ENCODE results near the gene PPP1R8.

DNA sequence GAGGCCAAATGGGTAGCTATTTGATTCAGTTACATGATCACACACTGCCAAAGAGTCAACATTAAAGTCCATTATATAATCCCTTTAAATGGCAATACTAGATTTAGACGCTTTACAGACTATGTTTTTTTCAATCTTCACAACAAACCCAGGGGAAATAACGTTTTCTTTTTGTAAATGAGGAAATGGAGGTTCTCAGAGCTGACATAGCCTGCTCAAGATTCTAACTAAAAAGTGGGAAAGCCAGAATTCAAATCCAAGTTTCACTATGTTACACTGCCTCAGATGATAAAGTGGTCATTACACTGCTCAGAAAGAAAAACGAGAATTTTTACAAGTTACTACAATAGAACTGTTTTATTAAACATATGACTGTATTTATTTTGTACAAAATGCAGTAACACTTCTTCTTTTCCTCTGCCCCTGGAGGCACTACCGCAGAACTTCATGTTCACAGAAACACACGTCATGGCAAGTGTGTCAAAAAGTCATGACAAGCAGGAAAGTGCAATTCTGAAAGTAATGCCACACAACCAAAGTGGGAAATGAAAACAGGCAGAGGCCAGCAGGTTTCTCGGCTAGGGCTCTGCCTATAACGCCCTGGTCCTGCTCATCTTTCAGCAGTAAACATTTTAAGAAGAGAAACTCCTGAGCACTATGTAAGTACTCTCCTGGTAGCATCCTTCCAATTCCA is 60.8 kb downstream of the PPP1R8 start:
- TF ChIP-seq, protein P1, sequence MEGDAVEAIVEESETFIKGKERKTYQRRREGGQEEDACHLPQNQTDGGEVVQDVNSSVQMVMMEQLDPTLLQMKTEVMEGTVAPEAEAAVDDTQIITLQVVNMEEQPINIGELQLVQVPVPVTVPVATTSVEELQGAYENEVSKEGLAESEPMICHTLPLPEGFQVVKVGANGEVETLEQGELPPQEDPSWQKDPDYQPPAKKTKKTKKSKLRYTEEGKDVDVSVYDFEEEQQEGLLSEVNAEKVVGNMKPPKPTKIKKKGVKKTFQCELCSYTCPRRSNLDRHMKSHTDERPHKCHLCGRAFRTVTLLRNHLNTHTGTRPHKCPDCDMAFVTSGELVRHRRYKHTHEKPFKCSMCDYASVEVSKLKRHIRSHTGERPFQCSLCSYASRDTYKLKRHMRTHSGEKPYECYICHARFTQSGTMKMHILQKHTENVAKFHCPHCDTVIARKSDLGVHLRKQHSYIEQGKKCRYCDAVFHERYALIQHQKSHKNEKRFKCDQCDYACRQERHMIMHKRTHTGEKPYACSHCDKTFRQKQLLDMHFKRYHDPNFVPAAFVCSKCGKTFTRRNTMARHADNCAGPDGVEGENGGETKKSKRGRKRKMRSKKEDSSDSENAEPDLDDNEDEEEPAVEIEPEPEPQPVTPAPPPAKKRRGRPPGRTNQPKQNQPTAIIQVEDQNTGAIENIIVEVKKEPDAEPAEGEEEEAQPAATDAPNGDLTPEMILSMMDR (conservative IDR thresholded peaks at IDR 0.05; ENCODE audit: low read depth in 2 of 2): no peak
- TF ChIP-seq CREB1 (CRISPR knock-in tag; IDR thresholded peaks at IDR 0.05; ENCODE audit: low read depth) (no peak), EZH2phosphoT487 (IDR thresholded peaks at IDR 0.05; ENCODE audit: unreplicated experiment) (no peak), ZNF331 (CRISPR knock-in tag; IDR thresholded peaks at IDR 0.05; ENCODE audit: low read depth) (no peak), EZH2 (IDR thresholded peaks at IDR 0.05; ENCODE audit: low read depth, unreplicated experiment) (no peak), POLR2AphosphoS5 (IDR thresholded peaks at IDR 0.05; ENCODE audit: low read depth) (no peak), ZNF114 (CRISPR knock-in tag; IDR thresholded peaks at IDR 0.05) (no peak)
- TF ChIP-seq, protein P2, sequence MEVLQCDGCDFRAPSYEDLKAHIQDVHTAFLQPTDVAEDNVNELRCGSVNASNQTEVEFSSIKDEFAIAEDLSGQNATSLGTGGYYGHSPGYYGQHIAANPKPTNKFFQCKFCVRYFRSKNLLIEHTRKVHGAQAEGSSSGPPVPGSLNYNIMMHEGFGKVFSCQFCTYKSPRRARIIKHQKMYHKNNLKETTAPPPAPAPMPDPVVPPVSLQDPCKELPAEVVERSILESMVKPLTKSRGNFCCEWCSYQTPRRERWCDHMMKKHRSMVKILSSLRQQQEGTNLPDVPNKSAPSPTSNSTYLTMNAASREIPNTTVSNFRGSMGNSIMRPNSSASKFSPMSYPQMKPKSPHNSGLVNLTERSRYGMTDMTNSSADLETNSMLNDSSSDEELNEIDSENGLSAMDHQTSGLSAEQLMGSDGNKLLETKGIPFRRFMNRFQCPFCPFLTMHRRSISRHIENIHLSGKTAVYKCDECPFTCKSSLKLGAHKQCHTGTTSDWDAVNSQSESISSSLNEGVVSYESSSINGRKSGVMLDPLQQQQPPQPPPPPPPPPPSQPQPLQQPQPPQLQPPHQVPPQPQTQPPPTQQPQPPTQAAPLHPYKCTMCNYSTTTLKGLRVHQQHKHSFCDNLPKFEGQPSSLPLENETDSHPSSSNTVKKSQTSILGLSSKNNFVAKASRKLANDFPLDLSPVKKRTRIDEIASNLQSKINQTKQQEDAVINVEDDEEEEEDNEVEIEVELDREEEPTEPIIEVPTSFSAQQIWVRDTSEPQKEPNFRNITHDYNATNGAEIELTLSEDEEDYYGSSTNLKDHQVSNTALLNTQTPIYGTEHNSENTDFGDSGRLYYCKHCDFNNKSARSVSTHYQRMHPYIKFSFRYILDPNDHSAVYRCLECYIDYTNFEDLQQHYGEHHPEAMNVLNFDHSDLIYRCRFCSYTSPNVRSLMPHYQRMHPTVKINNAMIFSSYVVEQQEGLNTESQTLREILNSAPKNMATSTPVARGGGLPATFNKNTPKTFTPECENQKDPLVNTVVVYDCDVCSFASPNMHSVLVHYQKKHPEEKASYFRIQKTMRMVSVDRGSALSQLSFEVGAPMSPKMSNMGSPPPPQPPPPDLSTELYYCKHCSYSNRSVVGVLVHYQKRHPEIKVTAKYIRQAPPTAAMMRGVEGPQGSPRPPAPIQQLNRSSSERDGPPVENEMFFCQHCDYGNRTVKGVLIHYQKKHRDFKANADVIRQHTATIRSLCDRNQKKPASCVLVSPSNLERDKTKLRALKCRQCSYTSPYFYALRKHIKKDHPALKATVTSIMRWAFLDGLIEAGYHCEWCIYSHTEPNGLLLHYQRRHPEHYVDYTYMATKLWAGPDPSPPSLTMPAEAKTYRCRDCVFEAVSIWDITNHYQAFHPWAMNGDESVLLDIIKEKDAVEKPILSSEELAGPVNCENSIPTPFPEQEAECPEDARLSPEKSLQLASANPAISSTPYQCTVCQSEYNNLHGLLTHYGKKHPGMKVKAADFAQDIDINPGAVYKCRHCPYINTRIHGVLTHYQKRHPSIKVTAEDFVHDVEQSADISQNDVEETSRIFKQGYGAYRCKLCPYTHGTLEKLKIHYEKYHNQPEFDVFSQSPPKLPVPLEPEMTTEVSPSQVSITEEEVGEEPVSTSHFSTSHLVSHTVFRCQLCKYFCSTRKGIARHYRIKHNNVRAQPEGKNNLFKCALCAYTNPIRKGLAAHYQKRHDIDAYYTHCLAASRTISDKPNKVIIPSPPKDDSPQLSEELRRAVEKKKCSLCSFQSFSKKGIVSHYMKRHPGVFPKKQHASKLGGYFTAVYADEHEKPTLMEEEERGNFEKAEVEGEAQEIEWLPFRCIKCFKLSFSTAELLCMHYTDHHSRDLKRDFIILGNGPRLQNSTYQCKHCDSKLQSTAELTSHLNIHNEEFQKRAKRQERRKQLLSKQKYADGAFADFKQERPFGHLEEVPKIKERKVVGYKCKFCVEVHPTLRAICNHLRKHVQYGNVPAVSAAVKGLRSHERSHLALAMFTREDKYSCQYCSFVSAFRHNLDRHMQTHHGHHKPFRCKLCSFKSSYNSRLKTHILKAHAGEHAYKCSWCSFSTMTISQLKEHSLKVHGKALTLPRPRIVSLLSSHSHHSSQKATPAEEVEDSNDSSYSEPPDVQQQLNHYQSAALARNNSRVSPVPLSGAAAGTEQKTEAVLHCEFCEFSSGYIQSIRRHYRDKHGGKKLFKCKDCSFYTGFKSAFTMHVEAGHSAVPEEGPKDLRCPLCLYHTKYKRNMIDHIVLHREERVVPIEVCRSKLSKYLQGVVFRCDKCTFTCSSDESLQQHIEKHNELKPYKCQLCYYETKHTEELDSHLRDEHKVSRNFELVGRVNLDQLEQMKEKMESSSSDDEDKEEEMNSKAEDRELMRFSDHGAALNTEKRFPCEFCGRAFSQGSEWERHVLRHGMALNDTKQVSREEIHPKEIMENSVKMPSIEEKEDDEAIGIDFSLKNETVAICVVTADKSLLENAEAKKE (CRISPR knock-in tag; IDR thresholded peaks at IDR 0.05): no peak
- TF ChIP-seq, protein P3, sequence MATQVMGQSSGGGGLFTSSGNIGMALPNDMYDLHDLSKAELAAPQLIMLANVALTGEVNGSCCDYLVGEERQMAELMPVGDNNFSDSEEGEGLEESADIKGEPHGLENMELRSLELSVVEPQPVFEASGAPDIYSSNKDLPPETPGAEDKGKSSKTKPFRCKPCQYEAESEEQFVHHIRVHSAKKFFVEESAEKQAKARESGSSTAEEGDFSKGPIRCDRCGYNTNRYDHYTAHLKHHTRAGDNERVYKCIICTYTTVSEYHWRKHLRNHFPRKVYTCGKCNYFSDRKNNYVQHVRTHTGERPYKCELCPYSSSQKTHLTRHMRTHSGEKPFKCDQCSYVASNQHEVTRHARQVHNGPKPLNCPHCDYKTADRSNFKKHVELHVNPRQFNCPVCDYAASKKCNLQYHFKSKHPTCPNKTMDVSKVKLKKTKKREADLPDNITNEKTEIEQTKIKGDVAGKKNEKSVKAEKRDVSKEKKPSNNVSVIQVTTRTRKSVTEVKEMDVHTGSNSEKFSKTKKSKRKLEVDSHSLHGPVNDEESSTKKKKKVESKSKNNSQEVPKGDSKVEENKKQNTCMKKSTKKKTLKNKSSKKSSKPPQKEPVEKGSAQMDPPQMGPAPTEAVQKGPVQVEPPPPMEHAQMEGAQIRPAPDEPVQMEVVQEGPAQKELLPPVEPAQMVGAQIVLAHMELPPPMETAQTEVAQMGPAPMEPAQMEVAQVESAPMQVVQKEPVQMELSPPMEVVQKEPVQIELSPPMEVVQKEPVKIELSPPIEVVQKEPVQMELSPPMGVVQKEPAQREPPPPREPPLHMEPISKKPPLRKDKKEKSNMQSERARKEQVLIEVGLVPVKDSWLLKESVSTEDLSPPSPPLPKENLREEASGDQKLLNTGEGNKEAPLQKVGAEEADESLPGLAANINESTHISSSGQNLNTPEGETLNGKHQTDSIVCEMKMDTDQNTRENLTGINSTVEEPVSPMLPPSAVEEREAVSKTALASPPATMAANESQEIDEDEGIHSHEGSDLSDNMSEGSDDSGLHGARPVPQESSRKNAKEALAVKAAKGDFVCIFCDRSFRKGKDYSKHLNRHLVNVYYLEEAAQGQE (IDR thresholded peaks at IDR 0.05; ENCODE audit: unreplicated experiment): no peak
